Stromal cell of bone marrow (primary cell): ENCODE measurements around the gene SLC25A47.
A peak's percentile ranks its signal among the peaks of the same experiment; 100 is the strongest.
"Not testable (repeated sequence)": the region's sequence is repeated elsewhere in the genome, so short reads cannot be mapped to it uniquely, and the experiment has no call there.

Experiments
- DNase-seq: peaks from one replicate; pipeline ENCODE4 v3.0.0-alpha.2; 2012; ENCODE audit warnings: low read depth

Gene SLC25A47, protein sequence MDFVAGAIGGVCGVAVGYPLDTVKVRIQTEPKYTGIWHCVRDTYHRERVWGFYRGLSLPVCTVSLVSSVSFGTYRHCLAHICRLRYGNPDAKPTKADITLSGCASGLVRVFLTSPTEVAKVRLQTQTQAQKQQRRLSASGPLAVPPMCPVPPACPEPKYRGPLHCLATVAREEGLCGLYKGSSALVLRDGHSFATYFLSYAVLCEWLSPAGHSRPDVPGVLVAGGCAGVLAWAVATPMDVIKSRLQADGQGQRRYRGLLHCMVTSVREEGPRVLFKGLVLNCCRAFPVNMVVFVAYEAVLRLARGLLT

DNA sequence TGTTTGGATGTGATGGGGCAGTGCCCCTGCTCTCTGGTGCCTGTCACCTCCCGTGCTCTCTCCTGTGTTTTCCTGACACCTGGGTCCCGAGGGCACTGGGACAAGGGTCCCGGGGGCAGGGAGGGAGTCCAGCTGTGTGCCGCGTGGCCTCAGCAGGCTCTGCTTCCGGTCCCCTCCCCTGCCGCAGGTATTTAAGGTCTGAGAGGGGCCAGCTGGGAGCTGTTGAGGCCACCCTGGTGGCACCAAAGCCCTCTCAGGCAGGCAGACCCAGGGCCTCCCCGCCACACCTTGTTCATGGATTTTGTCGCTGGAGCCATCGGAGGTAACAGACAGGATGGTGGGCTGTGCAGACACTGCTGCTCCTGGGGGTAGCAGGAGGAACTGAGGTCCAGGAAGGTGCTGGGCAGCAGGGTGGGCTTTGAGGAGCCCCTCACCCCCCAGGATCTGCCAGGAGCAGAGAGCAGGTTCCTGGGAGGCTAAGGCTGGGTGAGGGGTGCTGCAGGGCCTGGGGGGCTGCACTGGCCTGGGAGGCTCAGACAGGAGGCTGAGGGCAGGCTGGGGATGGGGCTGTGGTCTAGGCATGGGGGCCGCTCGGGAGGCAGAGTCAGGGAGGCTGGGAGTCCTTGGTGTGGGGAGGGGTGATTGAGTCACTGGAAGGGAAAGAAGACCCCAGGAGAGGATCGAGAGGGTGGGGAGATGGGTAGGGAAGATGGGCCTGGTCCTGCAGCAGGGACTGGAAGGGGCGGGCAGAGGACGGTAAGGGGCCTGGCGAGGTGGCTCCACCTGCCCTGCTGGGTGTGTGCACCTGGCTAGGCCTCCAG, at the start of gene SLC25A47:
TSS of gene SLC25A47 (plus strand) at position 219 of the 821 bp plus-strand sequence. CDS start at position 295, 76 bp downstream.
- DNase-seq = no peak

DNA sequence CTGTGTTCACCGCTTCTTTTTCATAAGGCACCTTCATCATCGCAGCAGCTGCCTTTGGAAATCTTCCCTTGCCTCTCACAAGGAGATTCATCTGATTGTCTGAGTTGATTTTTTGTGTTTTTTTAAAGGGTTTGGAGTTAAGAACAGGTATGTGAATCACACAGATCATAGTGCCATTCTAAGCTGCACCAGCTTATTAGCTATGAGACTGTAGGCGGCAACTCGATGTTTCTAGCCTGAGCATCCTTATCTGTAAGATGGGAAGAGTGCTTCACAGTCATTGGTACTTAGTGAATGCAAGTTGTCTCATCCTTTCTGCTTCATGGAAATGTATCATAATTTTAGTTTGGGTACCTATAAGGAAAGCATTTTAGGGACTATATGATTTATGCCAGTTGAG, 48.9 kb upstream of the SLC25A47 start:
- no peak for DNase-seq

DNA sequence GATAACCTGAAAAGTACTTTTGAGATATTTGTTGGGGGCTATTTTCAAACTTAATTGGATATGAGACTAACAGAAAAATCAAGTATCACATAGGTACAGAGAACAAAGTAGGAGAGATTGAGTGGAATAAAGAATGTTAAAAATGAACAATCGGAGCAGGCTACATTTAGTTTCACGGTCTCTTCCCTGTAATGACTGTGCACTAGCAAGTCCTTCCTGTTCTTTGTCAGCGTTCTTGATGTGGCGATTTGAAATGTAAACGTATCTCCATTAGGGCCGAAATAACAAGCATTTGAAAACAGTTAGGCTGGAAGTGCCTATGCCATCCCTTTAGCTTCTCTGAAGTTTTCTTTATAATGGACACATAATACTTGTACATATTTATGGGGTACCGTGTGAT, 47.9 kb upstream of the SLC25A47 start:
- DNase-seq = no peak

DNA sequence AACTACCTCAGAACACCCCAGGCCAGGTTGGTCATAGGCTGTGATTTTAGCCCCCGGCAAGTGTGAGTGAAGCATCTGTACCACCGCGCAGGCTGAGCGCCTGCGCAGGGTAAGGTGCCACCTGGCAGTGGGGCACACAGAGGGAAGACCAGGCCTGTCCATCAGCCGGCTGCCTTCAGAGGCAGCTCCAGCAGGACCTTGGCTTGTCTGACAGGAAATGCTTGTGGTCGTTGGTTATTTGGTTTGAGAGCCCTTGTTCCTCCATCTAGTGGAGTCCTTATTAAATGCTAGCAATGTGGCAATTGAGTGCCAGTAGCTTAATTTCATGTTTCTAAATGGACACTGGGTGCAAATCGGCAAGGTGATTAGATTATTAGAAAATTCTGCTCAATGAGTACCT, 44.4 kb upstream of the SLC25A47 start:
- peak; percentile 32 for DNase-seq

DNA sequence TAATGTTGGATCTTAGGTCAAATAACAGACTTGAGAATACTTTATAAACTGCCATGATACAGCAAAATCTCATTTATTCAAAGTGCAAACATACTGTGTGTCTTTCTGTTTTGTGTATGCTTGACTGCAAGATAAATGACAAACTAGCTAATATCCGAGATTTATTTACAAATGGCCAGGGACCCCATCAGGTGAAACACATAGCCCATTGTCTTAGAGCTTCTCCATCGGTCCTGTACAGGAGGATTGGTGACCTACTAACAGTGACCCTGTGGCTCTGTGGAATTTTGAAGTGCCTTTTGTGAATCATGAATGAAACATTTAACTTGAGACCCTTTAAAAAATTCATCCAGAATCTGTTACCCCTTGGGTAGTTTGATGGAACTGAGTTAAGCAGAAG, 44.0 kb upstream of the SLC25A47 start:
- no peak for DNase-seq

DNA sequence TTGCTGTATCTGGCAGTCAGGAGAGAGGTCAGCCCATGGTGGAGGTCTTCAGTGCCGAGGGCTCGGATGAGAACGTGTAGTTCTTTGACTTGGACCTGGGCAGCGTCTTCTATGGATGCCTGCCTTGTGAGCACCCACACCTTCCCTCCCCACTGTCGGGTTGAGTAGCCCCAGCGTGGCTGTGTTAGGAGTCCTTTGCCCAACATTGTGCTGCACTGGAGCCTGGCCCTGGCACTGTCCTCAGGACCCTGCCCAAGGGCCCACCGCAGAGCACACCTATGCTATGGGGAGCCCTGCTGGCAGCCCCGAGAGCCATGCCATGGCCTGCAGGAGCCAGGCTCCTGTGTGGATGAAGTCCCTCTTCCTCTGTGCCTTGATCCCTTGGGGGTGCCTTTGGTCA, 43.6 kb upstream of the SLC25A47 start:
- no peak for DNase-seq

DNA sequence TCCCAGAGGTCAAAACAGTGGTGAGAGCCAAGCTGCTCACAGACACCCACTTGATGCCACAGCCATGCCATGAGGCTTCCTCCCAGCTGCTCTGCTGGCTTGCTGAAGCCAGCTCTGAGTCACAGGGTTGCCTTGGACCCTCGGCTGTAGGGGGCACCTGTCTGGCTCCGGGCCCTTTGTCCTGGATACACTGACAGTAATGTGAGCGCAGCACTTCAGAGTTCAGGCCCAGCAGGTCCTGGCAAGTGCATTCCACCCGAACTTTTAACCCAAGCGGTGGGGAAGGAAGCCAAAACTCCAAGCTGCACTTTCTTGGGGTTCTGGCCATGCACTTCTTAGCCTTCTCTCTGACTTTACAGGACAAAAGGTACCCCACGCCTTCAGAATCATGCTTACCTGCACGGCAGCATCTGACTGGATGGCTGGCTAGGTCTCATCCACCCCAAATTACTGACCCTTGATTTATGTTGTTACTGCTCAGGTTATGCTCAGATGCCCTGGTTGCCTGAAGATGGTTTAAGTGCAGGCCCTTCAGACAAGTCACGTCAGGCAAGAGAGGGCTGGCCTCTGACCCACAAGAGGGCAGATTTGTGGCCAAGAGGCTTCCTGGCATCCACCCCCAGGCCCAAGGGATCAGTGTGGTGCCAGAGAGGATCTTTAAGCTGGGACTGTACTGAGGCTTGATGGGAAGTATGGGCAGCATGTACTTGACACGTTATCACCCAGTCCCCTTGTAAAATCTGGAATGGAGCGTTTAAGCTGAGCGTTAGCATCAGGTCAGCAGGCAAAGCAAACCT, 41.7 kb upstream of the SLC25A47 start:
- no peak for DNase-seq

DNA sequence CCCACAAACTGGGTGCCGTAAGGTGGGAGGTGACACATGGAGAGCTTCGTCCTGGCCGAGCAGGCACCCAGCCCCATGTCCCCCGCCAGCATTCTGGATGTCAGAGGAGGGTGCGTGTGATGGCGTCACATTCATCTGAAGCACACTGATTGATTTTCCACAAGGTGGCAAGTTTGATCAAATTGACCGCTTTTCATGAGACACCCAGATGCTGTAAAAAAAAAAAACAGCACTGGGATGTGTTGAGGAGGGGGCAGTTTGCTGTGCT, 41.1 kb upstream of the SLC25A47 start:
- no peak for DNase-seq

DNA sequence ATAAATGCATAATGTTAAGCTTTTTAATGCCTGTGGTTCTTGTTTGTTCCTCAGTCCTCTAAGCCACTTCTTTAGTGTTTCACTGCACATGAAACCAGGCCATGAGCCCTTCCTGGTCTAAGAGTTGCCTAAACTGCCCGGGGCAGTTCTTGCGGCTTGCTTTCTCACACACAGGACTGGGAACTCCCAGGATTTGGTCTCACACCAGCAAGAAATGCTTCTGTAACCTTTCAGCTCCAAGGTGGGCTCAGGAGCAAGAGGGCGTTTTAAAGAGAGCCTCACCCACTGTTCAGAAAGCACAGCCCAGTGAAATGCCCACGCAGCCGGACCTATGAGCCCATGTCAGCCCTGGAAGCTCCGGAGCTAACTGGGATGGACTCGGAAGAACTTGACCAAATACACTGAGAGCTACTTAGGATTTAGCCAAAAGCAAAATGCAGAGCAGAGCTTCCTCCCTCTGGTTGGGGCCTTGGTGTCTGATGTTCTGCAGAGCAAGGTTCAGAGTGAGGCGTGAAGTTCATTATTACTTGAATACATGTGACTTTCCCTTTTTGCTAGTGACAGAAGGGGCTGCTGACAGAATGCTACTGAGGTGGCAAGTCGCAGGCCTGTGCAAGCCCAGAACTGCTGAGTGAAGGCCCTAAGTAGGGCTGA, 40.2 kb upstream of the SLC25A47 start:
- no peak for DNase-seq

DNA sequence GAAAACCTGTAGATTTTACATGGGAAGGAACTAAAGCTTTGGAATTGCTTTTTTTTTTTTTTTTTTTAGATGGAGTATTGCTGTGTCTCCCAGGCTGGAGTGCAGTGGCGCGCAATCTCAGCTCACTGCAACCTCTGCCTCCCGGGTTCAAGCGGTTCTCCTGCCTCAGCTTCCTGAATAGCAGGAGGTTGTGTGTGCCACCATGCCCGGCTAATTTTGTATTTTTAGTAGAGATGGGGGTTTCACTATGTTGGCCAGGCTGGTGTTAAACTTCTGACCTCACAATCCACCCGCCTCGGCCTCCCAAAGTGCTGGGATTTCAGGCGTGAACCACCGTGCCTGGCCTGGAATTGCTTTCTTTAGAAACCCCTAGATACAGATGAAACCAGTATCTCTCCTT, 39.7 kb upstream of the SLC25A47 start:
- not testable (repeated sequence) for DNase-seq

DNA sequence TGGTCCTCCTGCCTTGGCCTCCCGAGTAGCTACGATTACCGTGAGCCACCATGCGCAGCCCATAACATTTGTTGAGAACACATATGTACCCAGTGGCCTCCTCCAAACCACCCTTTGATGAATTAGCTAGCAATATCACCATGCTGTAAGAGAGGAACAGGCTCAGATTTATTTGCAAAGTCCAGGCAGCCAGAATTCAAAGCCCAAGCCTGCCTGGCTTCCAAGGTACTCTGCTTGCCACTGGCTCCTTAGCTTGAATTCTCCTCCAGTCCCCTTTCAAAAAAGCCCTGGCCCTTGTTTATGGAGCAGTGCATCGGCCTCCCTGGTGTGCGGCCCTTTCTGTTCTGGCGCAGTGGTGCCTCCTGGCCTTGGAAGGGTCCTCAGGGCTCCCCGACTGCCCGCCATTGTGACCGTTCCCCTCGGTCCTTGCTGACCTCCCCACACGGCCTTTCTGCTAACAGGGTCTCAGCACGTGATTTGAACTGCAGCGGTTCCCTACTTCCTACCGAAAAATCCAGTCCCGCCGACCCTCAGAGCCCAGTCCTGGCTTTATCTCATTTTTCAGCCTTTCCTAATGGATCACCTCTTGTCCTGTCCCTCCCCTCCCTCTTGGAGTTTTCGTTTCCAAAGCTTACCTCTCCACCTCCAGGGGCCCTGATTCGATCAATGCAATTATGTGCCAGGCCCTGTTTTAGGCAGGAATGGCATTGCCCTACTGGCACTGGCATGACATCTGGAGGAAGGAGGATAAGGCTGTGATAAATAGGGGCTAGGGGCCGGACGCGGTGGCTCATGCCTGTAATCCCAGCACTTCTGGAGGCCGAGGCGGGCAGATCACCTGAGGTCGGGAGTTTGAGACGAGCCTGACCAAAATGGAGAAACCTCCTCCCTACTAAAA, 38.9 kb upstream of the SLC25A47 start:
- DNase-seq = no peak

DNA sequence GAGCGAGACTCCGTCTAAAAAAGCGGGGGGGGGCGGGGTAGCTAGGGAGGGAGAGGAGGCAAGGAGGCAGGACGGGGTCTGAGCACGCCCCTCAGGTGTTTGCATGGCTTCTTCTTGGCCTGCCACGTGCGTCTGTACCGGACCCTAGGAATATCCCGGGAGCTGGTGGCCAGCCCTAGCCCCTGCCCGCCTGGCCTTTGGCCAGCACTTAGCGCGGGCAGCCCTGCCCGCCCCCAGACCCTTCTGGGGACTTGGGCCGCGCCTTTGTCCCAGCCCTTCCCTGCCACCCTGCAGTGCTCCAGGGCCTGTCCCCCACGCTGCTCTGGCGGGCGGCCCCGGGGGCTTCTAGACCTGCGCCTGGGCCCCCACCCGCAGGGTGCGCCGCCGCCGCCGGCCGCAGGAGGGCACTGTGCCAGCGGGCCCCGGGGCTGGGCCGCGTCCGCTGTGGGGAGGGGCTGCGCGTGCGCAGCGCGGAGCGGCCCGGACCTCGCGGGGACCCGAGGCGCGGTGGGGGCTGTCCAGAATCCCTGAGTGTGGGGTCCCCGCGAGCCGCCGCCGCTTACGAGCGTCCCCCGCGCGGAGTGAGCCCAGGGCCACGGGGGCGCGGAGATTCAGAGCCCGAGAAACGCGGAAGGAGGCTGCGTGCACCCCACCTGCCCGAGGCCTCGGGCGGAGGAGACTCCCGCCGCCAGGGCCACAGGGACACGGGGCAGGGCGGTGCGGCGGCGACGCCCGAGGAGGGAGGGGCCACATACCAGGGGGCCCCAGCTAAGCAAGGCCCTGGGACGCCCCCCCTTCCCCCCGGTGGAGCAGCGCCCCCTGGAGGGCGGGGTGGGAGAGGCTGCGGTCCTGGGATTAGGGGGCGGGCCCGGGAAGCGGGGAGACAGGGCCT, 37.9 kb upstream of the SLC25A47 start:
- DNase-seq = no peak

DNA sequence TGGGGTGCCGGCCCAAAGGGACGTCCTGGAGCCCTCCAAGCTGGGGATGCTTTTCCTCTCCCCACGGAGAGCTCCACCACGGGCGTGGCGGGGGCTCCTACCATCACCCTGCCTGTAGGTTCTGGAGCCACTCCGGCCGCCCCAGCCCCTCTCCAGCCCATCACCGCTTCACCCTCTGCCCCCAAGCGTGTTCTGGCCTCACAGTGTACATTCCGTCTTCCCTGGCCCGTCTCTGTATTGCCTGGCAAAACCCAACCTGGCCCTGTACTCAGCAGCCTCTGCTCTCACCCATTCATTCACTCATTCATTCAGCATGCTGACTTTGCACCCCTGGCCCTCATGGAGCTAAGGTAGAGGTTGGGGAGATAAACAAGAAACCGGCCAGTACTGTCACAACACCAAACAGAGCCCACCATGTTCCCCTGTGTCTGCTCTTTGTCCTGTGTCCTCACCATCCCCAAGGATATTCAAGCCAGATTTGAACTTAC, 37.2 kb upstream of the SLC25A47 start:
- DNase-seq = no peak

DNA sequence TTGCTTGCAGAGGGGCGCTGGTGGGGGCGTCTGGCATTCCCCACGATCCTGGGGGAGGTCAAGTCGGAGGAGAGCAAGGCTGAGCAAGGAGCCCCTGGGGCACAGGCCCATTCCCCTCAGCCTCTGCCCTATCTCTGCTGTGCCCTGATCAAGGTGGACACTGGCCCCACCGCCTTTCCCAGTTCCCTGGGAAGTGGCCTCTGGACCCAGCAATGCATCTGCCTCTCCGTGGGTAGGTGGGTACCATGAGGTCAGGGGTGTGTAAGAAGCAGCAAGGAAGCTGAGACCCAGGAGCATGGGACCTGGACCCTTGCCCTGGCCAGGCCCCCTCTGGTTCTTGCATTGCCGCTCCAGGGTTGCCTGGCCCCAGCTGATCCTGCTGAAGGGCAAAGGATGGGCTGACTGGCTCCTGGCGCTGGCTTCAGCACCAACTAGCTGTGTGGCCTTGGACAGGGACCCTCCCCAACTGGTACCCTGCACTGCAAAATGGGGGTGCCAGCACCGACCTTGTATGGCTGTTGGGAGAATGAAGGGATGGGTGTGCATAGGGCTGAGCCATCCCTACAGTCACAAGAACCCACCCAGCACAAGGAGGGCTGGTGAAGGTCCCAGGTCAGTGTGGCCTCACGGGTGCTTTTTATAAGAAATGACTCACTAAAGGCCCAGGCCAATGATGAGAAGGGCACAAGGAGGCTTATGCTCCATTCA, 36.5 kb upstream of the SLC25A47 start:
- DNase-seq = no peak

DNA sequence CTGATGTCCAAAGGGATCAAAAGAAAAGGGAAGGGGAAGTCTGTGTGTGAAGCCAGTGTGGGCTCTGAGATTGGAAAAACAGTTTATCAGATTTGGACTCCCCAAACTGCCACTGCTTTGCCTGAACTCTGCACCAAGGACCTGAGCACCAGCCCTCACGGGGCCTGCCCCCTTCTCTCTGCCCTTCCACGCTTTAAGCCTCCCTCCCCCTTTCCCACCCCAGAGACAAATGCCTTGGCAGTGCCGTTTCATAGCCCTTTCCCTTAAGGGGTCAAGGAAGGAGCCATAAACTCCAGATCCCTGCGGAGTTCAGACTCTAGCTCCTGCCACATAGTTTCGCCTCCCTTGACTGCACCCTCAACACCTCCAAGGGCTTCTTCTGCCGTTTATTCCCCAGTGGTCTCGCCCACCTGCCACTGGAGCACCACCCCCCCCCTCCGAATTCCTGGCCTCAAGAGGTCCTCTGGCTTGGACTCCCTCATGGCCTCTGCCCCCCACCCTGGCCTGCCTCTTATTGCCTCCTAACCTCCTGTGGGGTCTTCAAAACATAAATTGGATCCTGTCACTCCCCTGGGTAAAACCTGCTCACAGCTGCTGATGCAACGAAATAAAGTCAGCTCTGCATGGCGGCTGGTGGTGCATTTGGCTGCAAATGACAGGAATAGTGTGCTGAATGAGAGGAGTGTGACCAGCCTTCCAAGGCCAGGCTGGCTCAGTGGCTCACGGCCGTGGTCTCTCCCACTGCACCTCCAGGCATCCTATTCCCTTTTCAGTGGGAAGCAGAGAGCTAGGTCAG, 35.7 kb upstream of the SLC25A47 start:
- no peak for DNase-seq

DNA sequence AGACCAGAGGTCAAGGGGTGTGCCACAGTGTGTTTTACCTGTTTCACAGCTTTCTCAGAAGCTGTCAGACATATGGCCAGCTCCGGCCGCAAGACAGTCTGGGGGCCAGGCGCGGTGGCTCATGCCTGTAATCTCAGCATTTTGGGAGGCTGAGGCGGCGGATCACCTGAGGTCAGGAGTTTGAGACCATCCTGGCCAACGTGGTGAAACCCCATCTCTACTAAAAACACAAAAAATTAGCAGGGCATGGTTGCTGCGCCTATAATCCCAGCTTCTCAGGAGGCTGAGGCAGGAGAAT, 35.2 kb upstream of the SLC25A47 start:
- DNase-seq = not testable (repeated sequence)

DNA sequence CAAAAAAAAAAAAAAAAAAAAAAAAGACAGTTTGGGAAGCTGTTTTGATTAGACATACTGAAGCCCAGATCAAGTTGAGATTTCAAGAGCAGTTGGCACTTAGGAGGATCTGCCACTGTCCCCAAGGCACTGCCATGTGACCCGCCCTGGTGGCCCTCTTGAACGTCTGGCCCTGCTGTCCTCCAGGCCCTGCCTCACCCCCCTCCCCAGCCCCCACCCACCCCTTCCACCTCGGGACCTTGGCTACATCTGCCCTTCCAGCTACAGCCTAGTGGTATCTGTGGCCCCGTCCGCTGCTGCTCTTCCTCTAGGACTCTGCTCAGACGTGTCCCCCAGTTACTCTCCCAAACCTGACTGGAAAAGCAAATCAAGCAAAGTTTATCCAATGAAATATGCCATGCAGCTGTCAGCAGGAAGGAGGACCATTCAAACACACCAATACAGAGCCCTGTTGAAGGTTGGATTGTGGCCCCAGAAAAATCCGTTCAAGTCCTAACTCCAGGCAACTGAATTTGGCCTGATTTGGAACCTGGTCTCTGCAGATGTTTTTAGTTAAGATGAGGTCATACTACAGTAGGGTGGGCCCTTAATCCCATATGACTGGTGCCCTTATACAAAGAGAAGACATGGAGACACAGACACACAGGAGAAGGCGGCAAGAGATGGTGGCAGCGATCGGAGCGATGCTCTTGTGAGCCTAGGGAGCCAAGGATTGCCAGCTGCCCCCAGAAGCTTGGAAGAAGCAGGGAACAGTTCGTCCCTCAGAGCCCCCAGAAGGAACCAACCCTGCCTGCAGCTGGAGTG, 34.6 kb upstream of the SLC25A47 start:
- DNase-seq = no peak
